Fibroblast of pulmonary artery (primary cell): Measurements from ENCODE around the gene IL36RN.

Experiments
- DNase-seq: peaks from one replicate; pipeline ENCODE4 v3.0.0-alpha.2; 2010; ENCODE audit warnings: low read depth
- H3K4me3 ChIP-seq: replicated peaks from 2 replicates; pipeline ENCODE4 v1.5.1; 2011; ENCODE audit warnings: low read depth, mild to moderate bottlenecking, control low read depth, low read length, moderate library complexity
- TF ChIP-seq, protein P1 (sequence below): IDR thresholded peaks from 2 replicates; pipeline ENCODE4 v1.5.1; 2011; ENCODE audit warnings: mild to moderate bottlenecking, control low read depth, low read length, inconsistent platforms; ENCODE audit errors: missing control alignments

Gene IL36RN

DNA sequence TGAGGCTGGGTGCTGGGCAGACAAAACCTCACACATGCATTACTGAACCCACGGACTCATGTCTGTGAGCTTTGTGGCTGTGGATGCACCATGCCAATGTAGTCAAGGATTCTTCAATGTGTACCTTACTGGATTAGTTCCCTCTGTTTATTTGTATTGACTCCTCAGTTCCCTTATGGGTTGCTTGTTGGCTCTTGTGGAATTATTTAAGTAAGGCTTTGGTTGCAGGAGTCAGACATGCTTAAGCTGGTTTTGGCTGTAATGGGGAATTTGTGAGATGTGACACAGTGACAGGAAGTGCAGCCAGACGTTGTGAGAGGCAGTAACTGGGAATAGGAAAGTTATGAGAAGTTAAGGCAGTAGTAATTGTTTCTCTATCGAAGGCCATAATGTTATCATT lies 54.8 kb downstream of the IL36RN start:
- TF ChIP-seq, protein P1, sequence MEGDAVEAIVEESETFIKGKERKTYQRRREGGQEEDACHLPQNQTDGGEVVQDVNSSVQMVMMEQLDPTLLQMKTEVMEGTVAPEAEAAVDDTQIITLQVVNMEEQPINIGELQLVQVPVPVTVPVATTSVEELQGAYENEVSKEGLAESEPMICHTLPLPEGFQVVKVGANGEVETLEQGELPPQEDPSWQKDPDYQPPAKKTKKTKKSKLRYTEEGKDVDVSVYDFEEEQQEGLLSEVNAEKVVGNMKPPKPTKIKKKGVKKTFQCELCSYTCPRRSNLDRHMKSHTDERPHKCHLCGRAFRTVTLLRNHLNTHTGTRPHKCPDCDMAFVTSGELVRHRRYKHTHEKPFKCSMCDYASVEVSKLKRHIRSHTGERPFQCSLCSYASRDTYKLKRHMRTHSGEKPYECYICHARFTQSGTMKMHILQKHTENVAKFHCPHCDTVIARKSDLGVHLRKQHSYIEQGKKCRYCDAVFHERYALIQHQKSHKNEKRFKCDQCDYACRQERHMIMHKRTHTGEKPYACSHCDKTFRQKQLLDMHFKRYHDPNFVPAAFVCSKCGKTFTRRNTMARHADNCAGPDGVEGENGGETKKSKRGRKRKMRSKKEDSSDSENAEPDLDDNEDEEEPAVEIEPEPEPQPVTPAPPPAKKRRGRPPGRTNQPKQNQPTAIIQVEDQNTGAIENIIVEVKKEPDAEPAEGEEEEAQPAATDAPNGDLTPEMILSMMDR, result no peak
- DNase-seq, result no peak
- no peak overlapping the region for H3K4me3 ChIP-seq
